Measurements from ENCODE around the gene FHDC1. TPM values are rescaled to one million over a fixed set of nuclear protein-coding genes. Genes with fewer than 3 reads are reported as not detected.

The FHDC1 gene
- total RNA-seq, 1 donor from 2014 or later, result 1.2 TPM

- DNase-seq (ENCODE audit: low spot score), result no peak
Observed at GRCh38 chr4:152929888-152930287, 6.2 kb upstream of the FHDC1 start.

- DNase-seq (ENCODE audit: low spot score), result no peak
Observed at GRCh38 chr4:152935143-152935542, 980 bp upstream of the FHDC1 start.

- DNase-seq (ENCODE audit: low spot score), result no peak
Observed at GRCh38 chr4:152936446-152937335, 568 bp downstream of the FHDC1 start.

- no peak for DNase-seq (ENCODE audit: low spot score)
Observed at GRCh38 chr4:152937336-152938236, 1.5 kb downstream of the FHDC1 start.

GRCh38 chr4:152938237-152938947 lies 2.3 kb downstream of the FHDC1 start:
- DNase-seq (ENCODE audit: low spot score), result no peak

- no peak for DNase-seq (ENCODE audit: low spot score)
Observed at GRCh38 chr4:152939621-152940020, 3.5 kb downstream of the FHDC1 start.

GRCh38 chr4:152940461-152940860 lies 4.3 kb downstream of the FHDC1 start:
- no peak for DNase-seq (ENCODE audit: low spot score)

- no peak for DNase-seq (ENCODE audit: low spot score)
Observed at GRCh38 chr4:152941411-152941810, 5.3 kb downstream of the FHDC1 start.

- DNase-seq (ENCODE audit: low spot score), result no peak
Observed at GRCh38 chr4:152942346-152942745, 6.2 kb downstream of the FHDC1 start.

GRCh38 chr4:152943672-152944071 lies 7.5 kb downstream of the FHDC1 start:
- DNase-seq (ENCODE audit: low spot score), result no peak

- no peak for DNase-seq (ENCODE audit: low spot score)
Observed at GRCh38 chr4:152944666-152945320, 8.7 kb downstream of the FHDC1 start.

- no peak for DNase-seq (ENCODE audit: low spot score)
Observed at GRCh38 chr4:152945639-152946038, 9.5 kb downstream of the FHDC1 start.

- DNase-seq (ENCODE audit: low spot score), result no peak
Observed at GRCh38 chr4:152946446-152946845, 10.3 kb downstream of the FHDC1 start.

- no peak for DNase-seq (ENCODE audit: low spot score)
Observed at GRCh38 chr4:152947311-152947710, 11.2 kb downstream of the FHDC1 start.

- no peak for DNase-seq (ENCODE audit: low spot score)
Observed at GRCh38 chr4:152949930-152950329, 13.8 kb downstream of the FHDC1 start.

- no peak for DNase-seq (ENCODE audit: low spot score)
Observed at GRCh38 chr4:152950402-152951274, 14.5 kb downstream of the FHDC1 start.

- no peak for DNase-seq (ENCODE audit: low spot score)
Observed at GRCh38 chr4:152951348-152951747, 15.2 kb downstream of the FHDC1 start.

- no peak for DNase-seq (ENCODE audit: low spot score)
Observed at GRCh38 chr4:152953514-152953913, 17.4 kb downstream of the FHDC1 start.

- DNase-seq (ENCODE audit: low spot score), result no peak
Observed at GRCh38 chr4:152954741-152955140, 18.6 kb downstream of the FHDC1 start.

- DNase-seq (ENCODE audit: low spot score), result no peak
Observed at GRCh38 chr4:152956147-152956546, 20.0 kb downstream of the FHDC1 start.
